ENCODE data around the gene RASGRP3.

The RASGRP3 gene

DNA sequence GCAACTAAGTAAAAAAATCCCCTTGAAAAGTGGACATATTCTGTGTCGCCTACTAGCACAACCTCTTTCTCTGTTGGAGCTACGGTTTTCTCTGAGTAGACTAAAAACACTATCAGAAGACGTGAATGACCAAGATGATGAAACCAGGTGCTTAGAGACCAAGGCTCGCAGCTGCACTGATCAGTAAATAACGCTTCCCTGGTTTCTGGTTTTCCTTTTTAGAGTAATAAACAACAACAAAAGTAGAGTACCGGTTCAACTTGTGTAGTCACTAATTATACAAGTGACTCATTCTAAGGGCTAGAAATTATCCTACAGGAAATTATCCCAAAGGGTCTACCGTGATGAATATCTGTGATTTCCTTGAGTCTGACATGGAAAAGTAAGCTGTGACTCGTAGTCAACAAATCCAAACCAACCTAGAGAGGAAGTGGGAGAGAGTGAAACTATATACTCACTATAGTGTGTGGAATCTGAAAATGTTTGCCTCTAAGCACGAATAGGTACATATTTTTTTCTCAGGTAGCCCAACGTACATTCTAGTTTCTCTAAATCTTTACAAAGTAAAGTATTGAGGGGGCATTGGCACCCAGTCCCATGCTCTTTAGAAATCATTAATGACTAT, 17.8 kb downstream of the RASGRP3 start:
- no peak overlapping the region for H3K4me3 ChIP-seq (ENCODE audit: low read length)
- no peak for DNase-seq (ENCODE audit: low read depth)
- TF ChIP-seq, protein P1, sequence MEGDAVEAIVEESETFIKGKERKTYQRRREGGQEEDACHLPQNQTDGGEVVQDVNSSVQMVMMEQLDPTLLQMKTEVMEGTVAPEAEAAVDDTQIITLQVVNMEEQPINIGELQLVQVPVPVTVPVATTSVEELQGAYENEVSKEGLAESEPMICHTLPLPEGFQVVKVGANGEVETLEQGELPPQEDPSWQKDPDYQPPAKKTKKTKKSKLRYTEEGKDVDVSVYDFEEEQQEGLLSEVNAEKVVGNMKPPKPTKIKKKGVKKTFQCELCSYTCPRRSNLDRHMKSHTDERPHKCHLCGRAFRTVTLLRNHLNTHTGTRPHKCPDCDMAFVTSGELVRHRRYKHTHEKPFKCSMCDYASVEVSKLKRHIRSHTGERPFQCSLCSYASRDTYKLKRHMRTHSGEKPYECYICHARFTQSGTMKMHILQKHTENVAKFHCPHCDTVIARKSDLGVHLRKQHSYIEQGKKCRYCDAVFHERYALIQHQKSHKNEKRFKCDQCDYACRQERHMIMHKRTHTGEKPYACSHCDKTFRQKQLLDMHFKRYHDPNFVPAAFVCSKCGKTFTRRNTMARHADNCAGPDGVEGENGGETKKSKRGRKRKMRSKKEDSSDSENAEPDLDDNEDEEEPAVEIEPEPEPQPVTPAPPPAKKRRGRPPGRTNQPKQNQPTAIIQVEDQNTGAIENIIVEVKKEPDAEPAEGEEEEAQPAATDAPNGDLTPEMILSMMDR (conservative IDR thresholded peaks at IDR 0.05; ENCODE audit: low read depth, low read length) = no peak

DNA sequence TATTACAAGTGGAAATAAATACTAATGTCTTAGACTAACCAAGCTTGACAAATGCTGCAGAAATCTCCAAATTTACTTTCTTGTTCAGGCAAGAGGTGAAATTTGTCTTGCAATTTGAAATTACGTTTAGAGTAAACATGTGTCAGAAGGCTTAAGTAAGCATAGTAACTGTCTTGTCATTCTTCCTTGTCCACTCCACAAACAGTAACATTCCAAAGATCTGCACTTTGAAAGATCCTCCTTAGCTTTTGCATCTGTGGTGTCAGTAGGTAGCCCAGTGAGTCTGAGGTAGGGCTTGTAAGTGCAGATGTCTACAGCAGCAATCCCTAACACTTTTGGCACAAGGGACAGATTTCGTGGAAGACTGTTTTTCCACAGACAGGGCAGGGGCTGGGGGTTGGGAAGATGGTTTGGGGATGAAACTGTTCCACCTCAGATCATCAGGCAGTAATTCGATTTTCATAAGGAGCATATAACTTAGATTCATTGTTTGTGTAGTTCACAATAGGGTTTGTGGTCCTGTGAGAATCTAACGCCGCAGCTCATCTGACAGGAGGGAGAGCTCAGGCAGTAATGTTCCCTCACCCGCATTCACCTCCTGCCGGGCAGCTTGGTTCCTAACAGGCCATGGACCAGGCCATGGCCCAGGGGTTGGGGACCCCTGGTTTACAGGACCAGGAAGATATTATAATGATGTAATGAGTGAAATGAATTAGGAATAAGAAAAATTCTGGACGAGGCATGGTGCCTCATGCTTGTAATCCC, 18.6 kb downstream of the RASGRP3 start:
- TF ChIP-seq, protein P1 (conservative IDR thresholded peaks at IDR 0.05; ENCODE audit: low read depth, low read length) = no peak
- no peak overlapping the region for H3K4me3 ChIP-seq (ENCODE audit: low read length)
- DNase-seq (ENCODE audit: low read depth) = no peak

DNA sequence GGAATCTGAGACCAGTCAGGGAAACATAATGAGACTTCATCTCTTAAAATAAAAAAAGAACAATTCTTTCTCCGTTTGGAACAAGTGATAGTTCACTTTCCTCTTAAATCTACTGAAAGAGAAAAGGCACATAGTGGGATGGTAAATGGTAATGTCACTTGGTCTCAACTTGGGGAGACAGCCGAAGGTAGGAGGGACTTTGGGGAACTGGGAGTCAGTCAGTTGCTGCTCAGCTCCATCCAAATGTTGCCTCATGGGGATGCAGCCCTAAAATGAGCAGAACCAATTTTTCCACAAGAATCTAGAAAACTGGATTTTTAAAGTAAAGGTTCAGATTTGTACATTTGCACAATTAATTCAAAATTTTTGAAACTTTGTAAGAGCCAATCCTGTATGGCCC, 19.2 kb downstream of the RASGRP3 start:
- TF ChIP-seq, protein P1 (conservative IDR thresholded peaks at IDR 0.05; ENCODE audit: low read depth, low read length) = no peak
- H3K4me3 ChIP-seq (ENCODE audit: low read length) = no peak overlapping the region
- no peak for DNase-seq (ENCODE audit: low read depth)

DNA sequence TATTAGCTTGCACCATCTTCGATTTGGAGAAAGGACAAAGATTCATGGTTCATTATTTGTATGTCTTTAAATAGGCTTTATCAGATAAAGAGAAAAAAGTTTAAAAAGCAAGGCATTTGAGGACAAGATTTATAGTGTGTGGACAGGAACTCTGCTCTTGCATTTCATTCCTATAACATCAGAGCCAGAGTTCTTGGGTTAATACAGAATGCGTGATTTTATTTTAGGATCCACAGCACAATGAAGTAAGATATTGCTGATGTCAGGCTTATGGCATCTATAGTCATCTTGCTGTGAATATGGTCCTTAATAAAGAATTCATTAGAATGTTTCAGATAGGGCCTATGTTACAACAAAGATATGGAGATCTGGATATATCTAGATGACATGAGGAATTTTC, 19.7 kb downstream of the RASGRP3 start:
- TF ChIP-seq, protein P1 (conservative IDR thresholded peaks at IDR 0.05; ENCODE audit: low read depth, low read length) = no peak
- no peak overlapping the region for H3K4me3 ChIP-seq (ENCODE audit: low read length)

GRCh38 chr2:33496726-33497125, 20.3 kb downstream of the RASGRP3 start:
- no peak overlapping the region for H3K4me3 ChIP-seq (ENCODE audit: low read length)
- no peak for DNase-seq (ENCODE audit: low read depth)
- TF ChIP-seq, protein P1 (conservative IDR thresholded peaks at IDR 0.05; ENCODE audit: low read depth, low read length) = no peak

More for the DNA sequence above, 19.7 kb downstream of the RASGRP3 start:
- DNase-seq (ENCODE audit: low read depth) = no peak

- H3K4me3 ChIP-seq (ENCODE audit: low read length) = no peak overlapping the region
- DNase-seq (ENCODE audit: low read depth) = no peak
- TF ChIP-seq, protein P1 (conservative IDR thresholded peaks at IDR 0.05; ENCODE audit: low read depth, low read length) = no peak
Observed at GRCh38 chr2:33497221-33497650, 20.8 kb downstream of the RASGRP3 start.
